Activated naive CD4-positive, alpha-beta T cell treated with anti-CD3 and anti-CD28 coated beads, Interleukin-2, amount 10 ng/mL, durations not matched to agents 5 hours and 36 hours (primary cell): ENCODE results near the gene MOV10L1. TPM values are rescaled to one million over a fixed set of nuclear protein-coding genes. Genes with fewer than 3 reads are reported as not detected.

Source experiments
- total RNA-seq, 2 experiments: library from RNA; stranded (reverse); gene quantifications; one replicate each; pipeline ENCODE4 v1.2.3, GENCODE V29; 2021

Gene MOV10L1
- total RNA-seq = not detected

GRCh38 chr22:50089682-50090411 is at the start of gene MOV10L1:
Gene MOV10L1, plus strand, starts transcription at chr22:50090006. Its CDS starts 83 bp downstream, at chr22:50090089.

GRCh38 chr22:50058061-50058905 is 31.5 kb upstream of the MOV10L1 start, which contains the start of gene TTLL8:
Gene TTLL8, minus strand, starts transcription at chr22:50058298.

GRCh38 chr22:50085211-50085972 is 4.4 kb upstream of the MOV10L1 start, which contains the start of gene MLC1:
Gene MLC1, minus strand, starts transcription at chr22:50085426. Its CDS starts 524 bp downstream, at chr22:50084902.

GRCh38 chr22:50170453-50171318 is 80.9 kb downstream of the MOV10L1 start, which contains the start of gene PANX2:
Gene PANX2, plus strand, starts transcription at chr22:50170731. Its CDS starts 0 bp downstream, at chr22:50170731.

GRCh38 chr22:50185375-50186087 is 95.7 kb downstream of the MOV10L1 start, which contains the start of gene TRABD:
Gene TRABD, plus strand, starts transcription at chr22:50185913. Its CDS starts 7,148 bp downstream, at chr22:50193061.

GRCh38 chr22:50200461-50201190 is 110.8 kb downstream of the MOV10L1 start, which contains the start of gene SELENOO:
Gene SELENOO, plus strand, starts transcription at chr22:50201011. Its CDS starts 26 bp downstream, at chr22:50201037.

Other genes with a start within 250 kb of the MOV10L1 start
- gene ZBED4, start 236.2 kb upstream of the MOV10L1 start, total RNA-seq = 10 to 100 TPM; 19.8 to 21.4 TPM
- 10 to 100 TPM; 20.5 to 20.8 TPM for gene ALG12, start 171.6 kb upstream of the MOV10L1 start, total RNA-seq
- gene CRELD2, start 171.4 kb upstream of the MOV10L1 start, total RNA-seq = 10 to 100 TPM; 47.1 to 49.0 TPM
- 10 to 100 TPM; 40.3 to 42.1 TPM for gene PIM3, start 129.2 kb upstream of the MOV10L1 start, total RNA-seq
- not detected for gene IL17REL, start 77.2 kb upstream of the MOV10L1 start, total RNA-seq
- not detected for gene TTLL8, start 31.7 kb upstream of the MOV10L1 start, total RNA-seq
- under 1 TPM; 0.43 to 0.68 TPM for gene MLC1, start 4.6 kb upstream of the MOV10L1 start, total RNA-seq
- gene PANX2, start 80.7 kb downstream of the MOV10L1 start, total RNA-seq = under 1 TPM; 0.20 to 0.22 TPM
- gene TRABD, start 95.9 kb downstream of the MOV10L1 start, total RNA-seq = 100 to 1,000 TPM; 115 to 118 TPM
- gene SELENOO, start 111.0 kb downstream of the MOV10L1 start, total RNA-seq = 10 to 100 TPM; 22.6 to 24.6 TPM
- 10 to 100 TPM; 58.8 to 62.5 TPM for gene TUBGCP6, start 155.0 kb downstream of the MOV10L1 start, total RNA-seq
- 10 to 100 TPM; 91.0 to 92.5 TPM for gene HDAC10, start 161.3 kb downstream of the MOV10L1 start, total RNA-seq
- gene MAPK12, start 171.7 kb downstream of the MOV10L1 start, total RNA-seq = 1 to 10 TPM; 3.2 to 3.3 TPM
- 10 to 100 TPM in 1 of 2 experiments, 1 to 10 TPM in 1; 8.9 to 11.4 TPM for gene MAPK11, start 180.4 kb downstream of the MOV10L1 start, total RNA-seq
- 10 to 100 TPM; 16.1 to 16.4 TPM for gene PLXNB2, start 217.6 kb downstream of the MOV10L1 start, total RNA-seq
- gene DENND6B, start 237.0 kb downstream of the MOV10L1 start, total RNA-seq = 1 to 10 TPM; 4.5 to 4.7 TPM